HCT116 (cell line): ENCODE data around the gene PDLIM3. TPM values are rescaled to one million over a fixed set of nuclear protein-coding genes. Genes with fewer than 3 reads are reported as not detected.

Source experiments
- ATAC-seq: fragments of 200-7000 bp; cut with Tn5 transposase; 2 replicates; pipeline ENCODE4 v1.9.1; 2020; ENCODE audit warnings: mild to moderate bottlenecking, moderate library complexity
- BruUV-seq: library from RNA; stranded (reverse); fragments of 400-500 nt; replicated peaks from 2 replicates; lab custom pipeline; 2021; lab: Mats Ljungman, UMichigan
- CTCF ChIA-PET: fragments of 300-600 bp; sonication (Branson Sonifier 250); formaldehyde crosslinking; loops from one replicate; lab custom pipeline; 2021; ENCODE audit warnings: antibody characterized with exemption; lab: Charles Lee
- POLR2A ChIA-PET: fragments of 300-600, 350-600 bp; sonication (Branson Sonifier 250); formaldehyde crosslinking; loops from one replicate; lab custom pipeline; 2021; ENCODE audit warnings: antibody characterized with exemption; lab: Charles Lee
- RAD21 ChIA-PET, 2 experiments: fragments of 300-600 bp; sonication (Branson Sonifier 250); formaldehyde crosslinking; loops; one replicate each; lab custom pipeline; 2023; ENCODE audit warnings: low total read pairs in 2 of 2; ENCODE audit not compliant: uncharacterized antibody in 2 of 2, unreplicated experiment in 2 of 2, low non-redundant PET in 1 of 2; lab: Charles Lee
- DNase-seq: peaks from one replicate; pipeline ENCODE4 v3.0.0-alpha.2; 2010; ENCODE audit warnings: low read depth, low spot score
- H2AFZ ChIP-seq: fragments of 200-600 bp; shearing (Covaris generic), sonication (generic); 2 replicates; pipeline ENCODE4 v1.6.1; 2017; ENCODE audit warnings: low read depth, mixed run types, mixed read lengths, antibody characterized with exemption, low read length; ENCODE audit not compliant: poor library complexity, severe bottlenecking
- H3K27ac ChIP-seq: 2 replicates; pipeline ENCODE4 v1.5.1; 2012; ENCODE audit warnings: low read depth, low read length
- H3K27me3 ChIP-seq: fragments of 200-600 bp; sonication (generic); 2 replicates; pipeline ENCODE4 v1.6.1; 2016; ENCODE audit warnings: mixed run types, low read length, mixed read lengths; ENCODE audit not compliant: insufficient read depth
- H3K36me3 ChIP-seq, 2 experiments: fragments of 200-500 bp in 1 of 2; fragments of 200-600 bp in 1 of 2; sonication (Bioruptor generic) in 1 of 2; sonication (generic) in 1 of 2; 2 replicates each; pipeline versions ENCODE4 v1.5.1 to v1.6.1; 2014 to 2016; ENCODE audit warnings: low read length in 2 of 2, inconsistent platforms in 1 of 2, mixed read lengths in 1 of 2, mixed run types in 1 of 2; ENCODE audit not compliant: insufficient read depth in 2 of 2, control insufficient read depth in 1 of 2
- H3K4me1 ChIP-seq, 2 experiments: fragments of 200-600 bp in 1 of 2; sonication (generic) in 1 of 2; 2 replicates each; pipeline versions ENCODE4 v1.5.1 to v1.6.1; 2012 to 2017; ENCODE audit warnings: low read length in 2 of 2, inconsistent platforms in 1 of 2, mild to moderate bottlenecking in 1 of 2, mixed read lengths in 1 of 2, mixed run types in 1 of 2, moderate library complexity in 1 of 2; ENCODE audit not compliant: insufficient read depth in 2 of 2, control insufficient read depth in 1 of 2
- H3K4me2 ChIP-seq: fragments of 200-600 bp; sonication (generic); 2 replicates; pipeline ENCODE4 v1.6.1; 2017; ENCODE audit warnings: mixed run types, low read length, mixed read lengths
- H3K4me3 ChIP-seq, 2 experiments: fragments of 200-600 bp in 1 of 2; sonication (generic) in 1 of 2; replicated peaks in 1 of 2; 2 replicates each; pipeline ENCODE4 v1.5.1; 2011 to 2016; ENCODE audit warnings: low read length in 2 of 2, control low read depth in 1 of 2, low read depth in 1 of 2, mild to moderate bottlenecking in 1 of 2, mixed read lengths in 1 of 2, mixed run types in 1 of 2
- H3K79me2 ChIP-seq: fragments of 200-600 bp; sonication (generic); 2 replicates; pipeline ENCODE4 v1.6.1; 2017; ENCODE audit warnings: mild to moderate bottlenecking, mixed run types, low read length, moderate library complexity, mixed read lengths; ENCODE audit not compliant: insufficient read depth
- H3K9ac ChIP-seq: fragments of 200-600 bp; sonication (generic); 2 replicates; pipeline ENCODE4 v1.6.1; 2016; ENCODE audit warnings: low read length, mixed read lengths
- H3K9me2 ChIP-seq: fragments of 200-600 bp; sonication (generic), shearing (Covaris generic); 2 replicates; pipeline ENCODE4 v1.6.1; 2017; ENCODE audit warnings: mixed run types, mild to moderate bottlenecking, moderate library complexity; ENCODE audit not compliant: insufficient read depth
- H3K9me3 ChIP-seq, 2 experiments: fragments of 200-500 bp in 1 of 2; fragments of 200-600 bp in 1 of 2; sonication (Bioruptor generic) in 1 of 2; sonication (generic) in 1 of 2; 2 replicates each; pipeline ENCODE4 v1.6.1; 2014 to 2017; ENCODE audit warnings: low read length in 2 of 2, mixed read lengths in 2 of 2, inconsistent platforms in 1 of 2, low read depth in 1 of 2, mild to moderate bottlenecking in 1 of 2, mixed run types in 1 of 2, moderate library complexity in 1 of 2; ENCODE audit not compliant: control insufficient read depth in 1 of 2, insufficient read depth in 1 of 2
- H4K20me1 ChIP-seq: fragments of 200-600 bp; sonication (generic), shearing (Covaris generic); 2 replicates; pipeline ENCODE4 v1.6.1; 2017; ENCODE audit warnings: mixed run types, mild to moderate bottlenecking, moderate library complexity; ENCODE audit not compliant: insufficient read depth
- CEBPB ChIP-seq: IDR thresholded peaks from 2 replicates; pipeline ENCODE4 v1.6.1; 2012; ENCODE audit warnings: low read depth
- EGR1 ChIP-seq: IDR thresholded peaks from 2 replicates; pipeline ENCODE4 v1.6.1; 2012; ENCODE audit warnings: low read depth
- ELF1 ChIP-seq: IDR thresholded peaks from 2 replicates; pipeline ENCODE4 v1.6.1; 2012; ENCODE audit warnings: low read depth, borderline replicate concordance
- EZH2phosphoT487 ChIP-seq: fragments of 200-600 bp; IDR thresholded peaks from 2 replicates; pipeline ENCODE4 v1.6.1; 2018; ENCODE audit warnings: antibody characterized with exemption, borderline replicate concordance
- FOSL1 ChIP-seq: IDR thresholded peaks from 2 replicates; pipeline ENCODE4 v1.6.1; 2012; ENCODE audit warnings: low read depth
- JUND ChIP-seq: IDR thresholded peaks from 2 replicates; pipeline ENCODE4 v1.6.1; 2012
- POLR2A ChIP-seq: IDR thresholded peaks from 2 replicates; pipeline ENCODE4 v1.7.0; 2011; ENCODE audit warnings: borderline replicate concordance; ENCODE audit not compliant: insufficient read depth, insufficient read length; ENCODE audit errors: extremely low read depth
- POLR2AphosphoS5 ChIP-seq: IDR thresholded peaks from 2 replicates; pipeline ENCODE4 v1.6.1; 2011; ENCODE audit warnings: mild to moderate bottlenecking, low read depth, low read length, moderate library complexity
- RAD21 ChIP-seq: IDR thresholded peaks from 2 replicates; pipeline ENCODE4 v1.6.1; 2012; ENCODE audit warnings: low read depth, mild to moderate bottlenecking
- SP1 ChIP-seq: IDR thresholded peaks from 2 replicates; pipeline ENCODE4 v1.6.1; 2012; ENCODE audit warnings: low read depth
- SRF ChIP-seq: IDR thresholded peaks from 2 replicates; pipeline ENCODE4 v1.6.1; 2012; ENCODE audit warnings: low read depth
- TCF7L2 ChIP-seq: IDR thresholded peaks from 2 replicates; pipeline ENCODE4 v1.7.0; 2011; ENCODE audit warnings: borderline replicate concordance, inconsistent platforms; ENCODE audit not compliant: insufficient read depth, insufficient read length; ENCODE audit errors: extremely low read depth
- YY1 ChIP-seq: IDR thresholded peaks from 2 replicates; pipeline ENCODE4 v1.6.1; 2011; ENCODE audit warnings: low read length, low read depth, moderate library complexity, mild to moderate bottlenecking; ENCODE audit not compliant: insufficient replicate concordance; ENCODE audit errors: extremely low read depth
- ZBTB33 ChIP-seq: IDR thresholded peaks from 2 replicates; pipeline ENCODE4 v1.6.1; 2011; ENCODE audit warnings: mild to moderate bottlenecking, low read length, moderate library complexity; ENCODE audit not compliant: insufficient replicate concordance; ENCODE audit errors: extremely low read depth
- intact Hi-C: fragments of 100-400 bp; cut with micrococcal nuclease; formaldehyde crosslinking; loops from 2 replicates; pipeline ENCODE4 v1.10.0; 2022
- total RNA-seq: library from RNA; stranded (reverse); gene quantifications from one replicate; pipeline ENCODE4 v1.2.1, GENCODE V29; 2021; ENCODE audit not compliant: unreplicated experiment
- TF ChIP-seq, protein P1 (sequence below): IDR thresholded peaks from 2 replicates; pipeline ENCODE4 v1.6.1; 2012
- TF ChIP-seq, protein P2 (sequence below): IDR thresholded peaks from 2 replicates; pipeline ENCODE4 v1.6.1; 2012; ENCODE audit warnings: low read depth
- TF ChIP-seq, protein P3 (sequence below), 3 experiments: fragments of 200-600 bp in 1 of 3; sonication (generic) in 1 of 3; IDR thresholded peaks in 2 of 3; conservative IDR thresholded peaks in 1 of 3; 2 replicates each; pipeline ENCODE4 v1.5.1; 2012 to 2017; ENCODE audit warnings: low read depth in 2 of 3, low read length in 2 of 3, antibody characterized with exemption in 1 of 3, borderline replicate concordance in 1 of 3, control low read depth in 1 of 3, mild to moderate bottlenecking in 1 of 3, mixed read lengths in 1 of 3, mixed run types in 1 of 3, moderate library complexity in 1 of 3; ENCODE audit not compliant: insufficient read depth in 1 of 3
- TF ChIP-seq, protein P4 (sequence below): IDR thresholded peaks from 2 replicates; pipeline ENCODE4 v1.6.1; 2012

PDLIM3 gene
- total RNA-seq, 1 experiment from 2014 or later = 11.5 TPM

DNA sequence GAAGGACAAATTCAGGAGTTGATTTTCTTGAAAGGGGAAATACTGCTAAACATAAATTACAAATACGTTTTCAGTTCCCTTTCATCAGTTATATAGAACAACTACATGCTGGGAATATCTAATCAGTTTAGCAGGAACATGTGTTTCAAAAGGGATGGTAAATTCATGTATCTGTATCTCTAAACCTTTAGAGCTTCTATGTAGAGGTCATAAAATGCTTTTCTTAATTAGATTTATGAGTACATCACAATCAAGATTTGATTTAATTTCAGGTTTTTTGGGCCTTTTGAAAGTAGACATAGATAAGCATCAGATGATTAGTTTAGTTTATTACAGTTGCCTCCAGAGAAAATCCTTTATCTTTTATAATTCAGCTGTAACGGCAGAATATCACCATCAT lies 12.9 kb downstream of the PDLIM3 start:
- no peaks in the 10 kb centered on the region for H3K79me2 ChIP-seq
- no peaks in the 10 kb centered on the region for H3K9me3 ChIP-seq
- RAD21 ChIA-PET = no interaction called here
- H3K4me3 ChIP-seq = no peak overlapping the region
- DNase-seq = no peak
- POLR2A ChIA-PET = no interaction called here
- no peaks in the 10 kb centered on the region for H3K27me3 ChIP-seq
- H3K27ac ChIP-seq = no peak overlapping the region
- no peaks in the 10 kb centered on the region for H3K9me2 ChIP-seq
- H4K20me1 ChIP-seq = no peaks in the 10 kb centered on the region
- intact Hi-C loops = no loop called here
- H3K36me3 ChIP-seq = no peaks in the 10 kb centered on the region
- H3K4me2 ChIP-seq = no peak overlapping the region
- no peak for ATAC-seq
- CTCF ChIA-PET = no interaction called here
- no TSS peak for BruUV-seq
- TF ChIP-seq ZBTB33 (no peak), POLR2A (no peak), ELF1 (no peak), RAD21 (no peak), POLR2AphosphoS5 (no peak), EZH2phosphoT487 (no peak), FOSL1 (no peak), TCF7L2 (no peak), SRF (no peak), YY1 (no peak), JUND (no peak), SP1 (no peak), EGR1 (no peak), CEBPB (no peak)
- TF ChIP-seq, protein P1, sequence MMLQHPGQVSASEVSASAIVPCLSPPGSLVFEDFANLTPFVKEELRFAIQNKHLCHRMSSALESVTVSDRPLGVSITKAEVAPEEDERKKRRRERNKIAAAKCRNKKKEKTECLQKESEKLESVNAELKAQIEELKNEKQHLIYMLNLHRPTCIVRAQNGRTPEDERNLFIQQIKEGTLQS = no peak
- TF ChIP-seq, protein P2, sequence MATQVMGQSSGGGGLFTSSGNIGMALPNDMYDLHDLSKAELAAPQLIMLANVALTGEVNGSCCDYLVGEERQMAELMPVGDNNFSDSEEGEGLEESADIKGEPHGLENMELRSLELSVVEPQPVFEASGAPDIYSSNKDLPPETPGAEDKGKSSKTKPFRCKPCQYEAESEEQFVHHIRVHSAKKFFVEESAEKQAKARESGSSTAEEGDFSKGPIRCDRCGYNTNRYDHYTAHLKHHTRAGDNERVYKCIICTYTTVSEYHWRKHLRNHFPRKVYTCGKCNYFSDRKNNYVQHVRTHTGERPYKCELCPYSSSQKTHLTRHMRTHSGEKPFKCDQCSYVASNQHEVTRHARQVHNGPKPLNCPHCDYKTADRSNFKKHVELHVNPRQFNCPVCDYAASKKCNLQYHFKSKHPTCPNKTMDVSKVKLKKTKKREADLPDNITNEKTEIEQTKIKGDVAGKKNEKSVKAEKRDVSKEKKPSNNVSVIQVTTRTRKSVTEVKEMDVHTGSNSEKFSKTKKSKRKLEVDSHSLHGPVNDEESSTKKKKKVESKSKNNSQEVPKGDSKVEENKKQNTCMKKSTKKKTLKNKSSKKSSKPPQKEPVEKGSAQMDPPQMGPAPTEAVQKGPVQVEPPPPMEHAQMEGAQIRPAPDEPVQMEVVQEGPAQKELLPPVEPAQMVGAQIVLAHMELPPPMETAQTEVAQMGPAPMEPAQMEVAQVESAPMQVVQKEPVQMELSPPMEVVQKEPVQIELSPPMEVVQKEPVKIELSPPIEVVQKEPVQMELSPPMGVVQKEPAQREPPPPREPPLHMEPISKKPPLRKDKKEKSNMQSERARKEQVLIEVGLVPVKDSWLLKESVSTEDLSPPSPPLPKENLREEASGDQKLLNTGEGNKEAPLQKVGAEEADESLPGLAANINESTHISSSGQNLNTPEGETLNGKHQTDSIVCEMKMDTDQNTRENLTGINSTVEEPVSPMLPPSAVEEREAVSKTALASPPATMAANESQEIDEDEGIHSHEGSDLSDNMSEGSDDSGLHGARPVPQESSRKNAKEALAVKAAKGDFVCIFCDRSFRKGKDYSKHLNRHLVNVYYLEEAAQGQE = no peak
- TF ChIP-seq, protein P3, sequence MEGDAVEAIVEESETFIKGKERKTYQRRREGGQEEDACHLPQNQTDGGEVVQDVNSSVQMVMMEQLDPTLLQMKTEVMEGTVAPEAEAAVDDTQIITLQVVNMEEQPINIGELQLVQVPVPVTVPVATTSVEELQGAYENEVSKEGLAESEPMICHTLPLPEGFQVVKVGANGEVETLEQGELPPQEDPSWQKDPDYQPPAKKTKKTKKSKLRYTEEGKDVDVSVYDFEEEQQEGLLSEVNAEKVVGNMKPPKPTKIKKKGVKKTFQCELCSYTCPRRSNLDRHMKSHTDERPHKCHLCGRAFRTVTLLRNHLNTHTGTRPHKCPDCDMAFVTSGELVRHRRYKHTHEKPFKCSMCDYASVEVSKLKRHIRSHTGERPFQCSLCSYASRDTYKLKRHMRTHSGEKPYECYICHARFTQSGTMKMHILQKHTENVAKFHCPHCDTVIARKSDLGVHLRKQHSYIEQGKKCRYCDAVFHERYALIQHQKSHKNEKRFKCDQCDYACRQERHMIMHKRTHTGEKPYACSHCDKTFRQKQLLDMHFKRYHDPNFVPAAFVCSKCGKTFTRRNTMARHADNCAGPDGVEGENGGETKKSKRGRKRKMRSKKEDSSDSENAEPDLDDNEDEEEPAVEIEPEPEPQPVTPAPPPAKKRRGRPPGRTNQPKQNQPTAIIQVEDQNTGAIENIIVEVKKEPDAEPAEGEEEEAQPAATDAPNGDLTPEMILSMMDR (IDR thresholded peaks at IDR 0.05 in 2 of 3, conservative IDR thresholded peaks at IDR 0.05 in 1 of 3; ENCODE audit: borderline replicate concordance in 1 of 3, insufficient read depth in 1 of 3, low read depth in 2 of 3, low read length in 2 of 3) = no peak
- TF ChIP-seq, protein P4, sequence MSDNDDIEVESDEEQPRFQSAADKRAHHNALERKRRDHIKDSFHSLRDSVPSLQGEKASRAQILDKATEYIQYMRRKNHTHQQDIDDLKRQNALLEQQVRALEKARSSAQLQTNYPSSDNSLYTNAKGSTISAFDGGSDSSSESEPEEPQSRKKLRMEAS = no peak
- H3K4me1 ChIP-seq = no peaks in the 10 kb centered on the region
- H3K9ac ChIP-seq = no peak overlapping the region
- no peak overlapping the region for H2AFZ ChIP-seq
